HG03025 (cell line): ENCODE data around the gene TSPAN7.
A peak's percentile ranks its signal among the peaks of the same experiment; 100 is the strongest.

Source experiments
- ATAC-seq: cut with Tn5 transposase; IDR thresholded peaks from one replicate; pipeline ENCODE4 v1.9.1; 2021; ENCODE audit warnings: mild to moderate bottlenecking, moderate library complexity; ENCODE audit not compliant: unreplicated experiment, low FRiP score

TSPAN7 gene

DNA sequence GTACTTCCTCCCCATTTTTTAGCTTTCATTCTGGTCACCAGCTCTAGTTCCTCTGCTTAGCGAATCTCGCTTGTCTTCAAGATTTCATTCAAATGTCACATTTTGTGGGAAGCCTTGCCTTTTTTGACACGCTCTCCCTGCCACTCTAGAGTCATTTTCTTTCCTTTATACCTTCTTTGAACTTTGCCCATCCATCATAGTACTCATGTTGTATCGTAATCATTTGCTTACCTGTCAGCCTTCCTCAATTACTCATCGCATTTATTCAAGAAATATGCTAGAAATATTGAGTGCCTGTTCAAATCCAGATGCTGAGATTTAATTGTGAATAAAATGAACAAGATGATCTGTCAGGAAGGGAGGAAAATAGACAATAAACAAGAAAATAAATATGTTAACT, 21.8 kb downstream of the TSPAN7 start:
- ATAC-seq = no peak

DNA sequence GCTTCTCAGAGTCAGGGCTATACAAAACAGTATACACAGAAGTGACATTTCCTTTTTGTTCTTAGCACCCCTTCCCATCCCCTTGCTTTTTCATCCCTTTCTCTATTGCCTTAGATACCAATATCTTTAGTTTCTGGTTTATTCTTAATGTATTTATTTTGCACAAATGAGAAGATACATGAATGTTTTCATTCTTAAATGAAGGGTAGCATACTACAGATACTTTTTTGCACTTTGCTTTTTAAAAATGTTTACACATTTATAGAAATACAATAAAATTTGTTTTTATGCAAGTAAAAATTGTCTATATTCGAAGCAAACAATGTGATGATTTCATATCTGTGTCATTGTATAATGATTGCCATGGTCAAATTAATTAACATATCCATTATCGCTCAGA, 33.1 kb downstream of the TSPAN7 start:
- no peak for ATAC-seq

DNA sequence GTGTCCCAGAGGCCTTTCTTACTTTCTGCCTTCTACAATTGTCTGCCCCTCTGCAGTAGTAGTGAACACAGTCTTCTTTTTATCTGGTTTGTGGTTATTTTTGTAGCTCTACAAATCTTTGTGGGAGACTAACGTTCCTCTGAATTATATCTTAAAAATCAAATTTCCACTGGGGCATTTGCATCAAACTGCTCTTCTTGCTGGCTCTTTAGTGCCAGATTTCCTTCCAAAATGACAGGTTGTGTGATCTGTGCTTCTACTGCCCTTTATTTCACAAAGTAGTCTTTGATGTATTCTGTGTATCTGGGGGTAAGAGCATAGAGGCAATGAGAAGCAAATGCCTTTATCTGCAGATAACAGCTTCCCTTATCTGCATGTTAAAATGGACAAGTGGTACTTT, 34.5 kb downstream of the TSPAN7 start:
- ATAC-seq = no peak

DNA sequence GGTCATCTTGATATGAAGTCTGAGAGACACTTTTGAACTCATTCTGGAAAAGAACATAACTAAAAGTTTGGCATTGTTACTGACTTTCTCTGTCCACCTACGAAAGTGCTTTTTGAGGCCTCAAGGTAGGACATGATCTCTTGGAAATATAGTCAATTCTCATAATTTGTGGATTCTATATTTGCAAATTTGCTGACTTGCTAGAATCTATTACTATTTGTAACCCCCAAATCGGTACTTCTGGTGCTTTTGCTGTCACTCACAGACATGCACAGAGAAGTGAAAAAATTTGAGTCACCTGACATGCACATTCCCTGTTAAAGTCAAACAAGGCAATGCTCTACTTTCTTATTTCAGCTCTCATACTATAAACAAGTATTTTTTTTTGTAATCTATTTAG, 35.6 kb downstream of the TSPAN7 start:
- no peak for ATAC-seq

DNA sequence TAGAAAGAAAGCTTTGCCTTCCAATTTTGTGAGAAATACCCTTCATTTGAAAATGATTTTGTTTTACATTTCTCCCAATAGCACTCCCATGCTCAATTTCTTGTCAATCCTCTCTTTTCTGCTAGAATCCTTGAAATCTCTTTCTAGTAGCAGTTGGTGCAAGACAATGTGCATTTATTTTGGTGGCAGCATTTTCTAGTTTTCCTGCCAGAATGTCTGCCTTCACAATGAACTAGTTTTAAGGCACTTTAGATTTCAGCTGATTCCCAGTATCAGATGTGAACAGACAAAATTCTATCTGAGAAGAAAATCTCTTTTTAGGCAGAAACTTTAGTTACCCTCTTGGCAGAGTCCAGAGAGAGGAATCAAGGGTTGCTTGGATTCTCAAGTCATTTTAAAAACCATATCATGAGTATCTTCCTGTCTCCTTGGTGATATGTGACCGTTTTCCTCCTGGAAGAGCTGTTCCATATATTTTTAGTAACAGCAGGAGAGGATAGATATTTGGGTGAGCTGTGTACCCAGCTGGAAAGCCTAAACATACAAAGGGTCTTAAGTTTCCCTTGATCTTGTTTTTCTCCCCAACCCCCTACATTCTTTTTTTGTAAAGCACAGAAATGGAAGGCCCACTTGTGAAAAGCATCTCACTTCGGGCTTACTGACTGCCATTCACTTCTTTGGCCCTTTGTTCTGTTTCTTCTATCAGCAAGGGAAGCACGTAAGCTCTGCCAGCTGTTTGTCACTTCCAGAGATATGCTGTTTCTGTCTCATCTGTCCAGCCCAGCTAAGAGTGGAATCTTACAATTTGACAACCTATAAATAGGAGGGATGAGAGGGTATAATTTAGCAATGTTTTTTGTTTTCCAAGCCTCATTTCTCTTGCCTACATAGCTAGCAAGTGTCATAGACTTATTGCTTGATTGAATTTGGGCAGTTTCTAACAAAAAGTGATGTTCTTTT, 38.7 kb downstream of the TSPAN7 start:
- ATAC-seq = no peak

DNA sequence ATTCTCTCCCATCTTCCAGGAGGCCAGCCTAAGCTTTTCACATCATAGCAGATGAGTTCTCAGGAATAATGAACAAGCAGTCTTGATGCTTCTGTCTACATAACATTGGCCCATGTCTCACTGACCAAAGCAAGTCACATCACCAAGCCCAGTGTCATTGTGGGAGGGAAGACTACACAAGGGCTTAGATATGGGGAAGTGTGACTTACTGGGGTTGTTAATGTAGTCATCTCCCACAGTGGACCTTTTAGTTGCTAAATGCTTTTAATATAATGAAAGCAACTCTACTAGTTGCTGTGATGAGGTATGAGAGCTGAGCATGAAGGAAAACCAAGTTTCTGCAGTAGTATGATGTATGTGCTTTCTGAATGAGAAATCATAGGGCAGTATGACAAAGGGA, 40.5 kb downstream of the TSPAN7 start:
- no peak for ATAC-seq

DNA sequence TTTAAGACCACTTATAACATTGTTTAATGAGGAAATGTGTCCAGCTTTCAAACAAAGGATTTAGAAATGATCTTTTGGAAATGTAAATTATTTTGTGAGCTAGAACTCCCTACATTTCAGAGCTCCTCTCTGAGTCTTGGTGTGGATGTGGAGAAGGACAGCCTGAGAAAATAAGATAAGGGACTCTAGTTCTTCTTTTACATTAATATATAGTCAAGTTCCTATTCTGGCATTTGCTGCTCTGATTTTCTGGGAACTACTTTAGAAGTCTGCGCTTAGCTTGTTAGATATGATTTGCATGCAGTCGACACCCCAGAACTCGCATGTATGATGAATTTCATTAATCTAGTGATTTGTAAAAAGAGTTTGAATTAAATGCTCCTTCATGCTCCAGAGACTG, 45.5 kb downstream of the TSPAN7 start:
- no peak for ATAC-seq

DNA sequence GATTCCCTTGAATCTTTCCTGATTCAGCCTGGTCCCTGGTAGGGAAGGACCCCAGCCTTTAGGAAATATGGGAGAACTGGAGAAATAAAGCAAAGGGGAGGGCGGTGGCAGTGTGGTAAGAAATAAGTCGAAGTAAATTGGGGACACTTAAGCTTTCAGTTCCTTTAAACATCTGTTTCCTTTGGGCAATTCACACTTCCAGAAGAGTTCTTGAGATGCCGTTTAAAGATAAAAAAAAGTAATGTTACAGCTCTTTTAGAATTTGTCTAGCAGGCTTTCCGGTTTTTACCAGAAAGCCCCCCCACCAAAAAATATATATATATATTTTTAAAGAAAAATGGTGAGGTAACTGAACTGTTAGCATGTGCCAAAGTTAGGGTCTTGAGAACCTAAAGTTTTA, 46.6 kb downstream of the TSPAN7 start:
- ATAC-seq = no peak

DNA sequence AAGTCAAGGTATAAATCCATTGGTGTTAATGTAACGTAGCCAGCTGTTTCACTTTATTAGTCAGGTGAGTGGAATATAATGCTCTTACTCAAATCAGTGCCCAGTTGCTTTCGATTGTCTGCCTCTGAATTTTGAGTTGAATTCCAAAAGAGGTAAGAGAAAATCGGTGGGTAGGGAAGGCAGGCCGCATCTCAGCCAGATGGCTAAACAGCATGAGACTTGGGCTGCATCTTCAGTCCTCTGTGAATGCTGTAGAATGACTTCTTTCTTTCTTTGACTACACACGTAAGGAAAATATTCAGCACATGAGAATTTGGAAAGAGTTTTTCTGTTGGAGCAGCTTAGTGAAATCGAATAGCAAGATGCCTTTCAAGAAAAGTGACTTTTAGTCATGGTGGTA, 49.5 kb downstream of the TSPAN7 start:
- no peak for ATAC-seq

DNA sequence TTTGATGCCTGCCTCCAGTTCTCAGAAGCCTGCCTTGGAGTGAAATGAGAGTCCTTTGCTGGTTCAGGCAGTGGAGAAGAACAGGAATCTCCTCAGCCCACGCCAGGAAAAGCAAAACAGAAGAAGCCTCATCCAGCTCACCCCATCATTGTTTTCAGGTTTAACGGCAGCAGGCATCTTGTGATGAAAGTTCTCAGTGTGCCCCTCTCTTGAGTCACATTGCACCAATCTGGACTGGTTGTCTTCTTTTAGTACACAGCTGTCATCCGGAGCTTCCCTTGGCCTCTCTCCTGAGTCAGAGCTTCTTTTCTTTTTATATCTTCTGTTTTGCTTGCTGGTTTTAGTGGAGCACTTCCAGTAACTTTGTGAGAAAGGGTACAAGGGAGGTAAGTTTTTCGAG, 50.9 kb downstream of the TSPAN7 start:
- ATAC-seq = no peak

DNA sequence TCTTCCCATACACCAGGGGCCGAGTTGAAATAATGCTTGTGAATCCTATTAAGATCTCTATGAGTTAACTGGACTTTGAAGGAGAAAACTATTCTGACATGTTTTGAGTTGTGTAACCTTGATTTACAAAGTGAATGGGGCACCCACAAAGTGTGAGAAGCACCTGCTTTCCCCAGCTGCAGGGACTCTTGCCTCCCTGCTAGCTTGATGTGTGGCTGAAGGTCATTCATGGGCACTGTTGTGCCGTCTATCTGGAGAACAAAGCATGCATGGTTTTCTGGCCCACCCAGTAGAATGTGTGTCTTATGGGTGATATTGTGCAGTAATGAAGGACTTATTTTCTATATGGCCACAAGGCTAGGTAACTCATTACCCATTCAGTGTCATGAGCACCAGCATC, 53.1 kb downstream of the TSPAN7 start:
- ATAC-seq = no peak

DNA sequence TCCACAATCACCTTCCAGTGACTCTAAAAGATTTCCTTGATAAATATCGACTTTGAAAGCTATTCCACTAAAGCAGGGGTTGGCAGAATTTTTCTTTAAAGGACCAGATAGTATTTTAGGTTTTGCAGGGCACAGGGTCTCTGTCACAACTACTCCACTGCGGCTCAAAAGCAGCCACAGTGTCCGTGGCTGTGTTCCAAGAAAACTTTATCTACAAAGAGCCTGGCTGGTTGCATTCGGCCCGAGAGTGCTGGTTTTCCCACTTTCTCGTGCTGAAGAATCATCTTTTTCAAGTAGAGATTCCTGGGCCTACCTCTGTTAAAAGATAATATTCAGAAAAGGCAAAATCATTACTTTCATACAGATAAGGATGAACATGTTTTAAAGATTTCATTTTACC, 55.6 kb downstream of the TSPAN7 start:
- ATAC-seq = no peak

DNA sequence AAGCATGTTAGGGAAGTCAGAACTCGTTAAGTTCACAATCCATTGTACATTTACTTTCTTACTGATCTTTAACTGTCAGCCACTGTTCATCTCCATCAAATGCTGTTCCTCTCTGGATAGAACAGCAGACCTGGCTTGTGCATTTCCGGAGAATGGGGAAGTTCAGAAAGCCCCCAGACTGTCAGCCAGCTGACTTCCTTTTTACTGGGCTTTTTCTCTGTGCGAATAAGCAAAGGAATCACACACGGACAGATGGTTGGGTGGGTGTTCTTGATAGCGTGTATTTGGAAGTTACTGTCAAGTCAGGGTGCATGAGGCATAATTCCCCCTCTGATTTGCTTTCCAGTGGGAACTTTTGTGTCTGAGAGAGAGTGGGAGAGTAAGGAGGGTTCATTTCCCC, 56.8 kb downstream of the TSPAN7 start:
- no peak for ATAC-seq

DNA sequence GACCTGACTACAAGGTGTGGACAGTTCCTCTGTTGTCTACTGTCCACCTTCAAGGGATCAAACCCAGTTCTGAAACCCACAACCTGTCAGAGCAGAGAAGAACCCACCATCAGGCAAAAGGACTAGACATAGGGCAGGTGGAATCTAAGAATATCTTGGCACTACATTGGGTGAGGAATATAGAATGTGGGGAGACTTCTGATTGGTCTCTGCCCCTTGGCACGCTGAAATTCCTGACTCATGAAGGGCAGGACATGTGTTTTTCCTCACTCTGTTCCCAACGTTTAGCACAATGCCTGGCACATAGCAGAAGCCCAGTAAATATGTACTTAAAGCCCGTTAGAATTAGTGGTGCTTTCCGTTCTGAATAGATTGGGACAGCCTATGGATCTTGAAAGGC, 59.3 kb downstream of the TSPAN7 start:
- ATAC-seq = no peak

DNA sequence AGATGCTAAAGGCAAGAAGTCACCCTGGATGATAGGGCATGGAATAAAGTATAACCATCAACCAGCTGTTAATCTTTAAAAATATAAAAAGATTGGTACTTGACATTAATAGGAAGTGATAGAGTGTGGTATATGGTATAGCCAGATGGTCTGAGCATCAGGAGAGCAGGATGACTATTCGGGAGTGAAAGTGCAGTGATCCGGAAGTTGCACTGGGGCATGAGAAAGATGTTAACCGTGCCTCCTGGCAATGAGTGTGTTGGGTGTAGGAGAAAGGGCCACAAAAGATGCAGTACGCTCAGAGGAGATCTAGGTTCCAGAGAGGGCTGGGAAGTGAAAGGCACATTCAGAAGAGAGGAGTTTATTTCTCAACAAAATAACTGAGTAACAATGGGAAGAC, 65.0 kb downstream of the TSPAN7 start:
- ATAC-seq = no peak

DNA sequence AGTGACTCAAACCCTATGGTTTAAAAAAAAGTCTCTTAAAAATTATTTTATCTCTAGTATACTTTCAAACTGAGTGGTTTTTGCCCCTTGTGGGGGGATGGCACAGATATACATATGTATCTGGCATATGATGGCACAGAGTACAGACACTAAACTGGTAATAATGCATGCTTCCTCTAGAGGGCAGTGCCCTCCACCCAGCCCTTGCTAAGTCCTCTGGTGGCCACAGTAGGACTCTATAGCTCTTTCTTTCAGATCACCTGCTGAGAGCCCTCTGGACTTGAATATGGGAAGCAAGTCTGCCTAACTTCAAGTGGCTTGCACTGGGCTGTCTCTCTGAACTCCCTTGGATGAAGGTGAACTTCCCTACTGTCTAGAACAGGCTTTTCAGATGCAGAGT, 66.3 kb downstream of the TSPAN7 start:
- ATAC-seq = peak; percentile 94

DNA sequence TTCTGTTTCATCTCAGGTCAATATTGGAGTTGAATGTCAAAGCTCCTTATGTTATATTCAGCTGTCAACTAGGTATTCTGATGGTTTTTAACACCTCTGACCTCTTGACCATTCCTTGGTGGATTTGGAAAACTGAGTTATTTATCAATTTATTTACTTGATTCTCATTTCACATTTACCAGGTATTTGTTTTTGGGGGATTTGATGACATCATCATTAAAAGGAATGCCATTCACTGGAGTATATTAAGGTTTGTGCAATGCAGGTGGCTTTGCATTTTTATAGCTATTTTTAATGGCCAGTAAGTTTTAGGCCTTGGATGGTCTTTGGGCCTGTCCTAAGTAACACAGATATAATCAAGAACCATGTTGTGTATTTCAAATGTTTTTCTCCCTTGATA, 67.2 kb downstream of the TSPAN7 start:
- no peak for ATAC-seq

DNA sequence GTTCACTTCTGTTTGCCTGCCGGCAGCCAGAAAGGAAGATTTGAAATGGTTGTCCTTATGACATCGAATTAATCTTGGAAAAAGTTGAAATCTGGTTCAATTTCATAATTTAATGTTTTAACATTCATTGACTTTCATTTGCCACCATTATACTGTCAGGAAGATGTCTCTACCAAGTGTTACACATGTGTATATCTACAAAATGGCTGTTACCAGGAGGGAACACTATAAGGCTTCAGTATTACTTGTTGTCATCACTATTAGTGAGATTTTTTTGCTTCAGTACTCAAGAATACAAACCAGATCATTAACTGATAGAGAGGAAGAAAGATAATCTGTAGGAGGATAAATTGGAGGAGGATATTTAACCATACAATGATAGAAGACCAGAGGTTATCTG, 71.2 kb downstream of the TSPAN7 start:
- ATAC-seq = no peak

DNA sequence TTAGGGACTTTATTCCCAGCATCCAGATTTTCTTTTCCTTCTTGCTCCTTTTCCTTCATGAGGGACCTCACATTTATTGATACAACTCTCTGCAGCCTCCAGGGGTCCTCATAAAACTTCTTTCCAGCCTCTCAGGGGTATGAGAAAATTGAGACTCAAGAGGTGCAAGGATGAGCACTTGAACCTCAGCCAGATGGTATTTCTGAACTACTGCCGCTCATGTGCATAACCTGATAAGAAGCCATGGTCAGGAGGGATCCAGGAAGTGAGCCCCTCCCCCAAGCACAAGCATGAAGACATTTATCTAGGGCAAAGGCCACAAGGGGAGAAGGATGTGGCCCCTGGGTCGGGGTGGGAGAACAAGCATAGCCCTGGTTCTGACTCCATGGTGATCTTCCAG, 73.3 kb downstream of the TSPAN7 start:
- no peak for ATAC-seq

DNA sequence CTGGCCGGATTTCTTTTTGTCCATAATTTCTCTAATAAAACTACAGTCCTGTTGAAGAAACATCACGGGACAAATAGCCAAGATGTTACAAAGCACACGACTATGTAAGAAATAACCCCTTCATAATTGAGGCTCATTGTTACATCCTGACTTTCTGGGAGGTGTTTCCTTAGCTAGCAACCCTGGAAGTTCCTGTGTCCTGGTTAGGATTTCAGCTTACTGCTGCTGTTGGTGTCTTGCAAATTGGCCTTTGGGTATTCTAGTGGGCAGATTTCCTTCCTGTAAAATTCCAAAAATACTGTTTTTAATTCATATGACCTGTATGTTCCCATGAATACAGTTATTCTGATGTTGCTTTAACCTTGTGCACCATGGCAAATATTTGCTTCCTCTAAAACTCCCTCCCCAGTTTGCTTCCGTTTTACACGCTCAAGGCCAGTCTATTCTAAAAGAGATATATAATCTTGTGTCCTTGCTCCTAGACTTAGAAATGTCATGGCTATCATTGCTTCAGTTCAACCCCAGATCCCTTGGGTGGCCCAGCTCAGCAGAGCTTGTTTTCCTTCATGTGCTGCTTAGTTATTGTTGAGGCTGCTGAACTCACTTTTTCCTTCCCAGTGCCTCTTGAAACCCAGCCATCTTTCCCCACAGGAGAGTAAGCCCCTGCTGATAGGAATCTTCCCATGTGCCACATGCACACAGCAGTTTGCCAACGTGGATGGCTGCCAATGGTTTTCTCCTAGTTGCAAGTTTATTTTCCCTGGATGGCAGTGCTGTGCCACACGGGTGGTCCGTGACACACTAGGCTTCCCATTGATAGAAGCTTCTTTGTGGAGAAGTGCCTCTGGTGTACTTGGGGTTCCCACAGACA, 75.8 kb downstream of the TSPAN7 start:
- ATAC-seq = no peak

DNA sequence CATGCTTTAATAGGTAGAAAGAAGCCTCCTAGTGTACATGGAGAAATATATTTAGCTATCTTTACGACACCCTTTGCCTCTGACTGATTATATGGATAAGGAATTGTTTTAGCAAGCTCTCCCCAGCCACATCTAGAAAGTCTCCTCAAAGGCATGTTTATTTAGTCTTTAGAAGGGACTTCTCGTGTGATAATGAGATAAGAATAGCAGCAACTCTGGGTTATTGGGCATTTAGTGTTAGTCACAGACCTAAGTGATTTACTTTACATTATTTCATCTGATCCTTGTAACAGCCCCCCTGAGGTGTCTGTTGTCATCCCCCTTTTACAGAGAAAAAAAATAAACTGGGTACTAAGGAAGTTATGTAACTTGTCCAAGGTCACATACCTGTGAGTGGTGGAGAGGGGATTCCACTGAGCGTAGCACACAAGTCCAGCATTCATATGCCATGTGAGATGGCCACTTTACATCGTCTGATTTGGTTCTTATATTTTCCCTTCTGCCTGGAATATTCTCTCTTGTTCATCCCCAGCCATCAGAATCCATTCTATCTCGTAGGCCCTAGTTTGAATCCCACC, 77.7 kb downstream of the TSPAN7 start:
- no peak for ATAC-seq
